LNCAP (cell line): Measurements from ENCODE around the gene CHMP6.

Source experiments
- CTCF ChIP-seq: fragments of 450-650 bp; IDR thresholded peaks from 2 replicates; pipeline ENCODE4 v1.5.1; 2017; ENCODE audit warnings: mild to moderate bottlenecking

The CHMP6 gene

GRCh38 chr17:81046770-81047359, 55.2 kb downstream of the CHMP6 start:
- no peak for TF ChIP-seq CTCF

- TF ChIP-seq CTCF: no peak
Observed at GRCh38 chr17:81048827-81049371, 57.3 kb downstream of the CHMP6 start.

- no peak for TF ChIP-seq CTCF
Observed at GRCh38 chr17:81049372-81049911, 57.8 kb downstream of the CHMP6 start.
